ENCODE results near the gene SGSH.

The SGSH gene

GRCh38 chr17:80187515-80187941 is 32.6 kb downstream of the SGSH start:
- no peak overlapping the region for H3K4me3 ChIP-seq (ENCODE audit: low read depth, low read length)
- TF ChIP-seq CTCF (IDR thresholded peaks at IDR 0.05; ENCODE audit: low read depth, low read length, missing control alignments): no peak
- in situ Hi-C loops (cut with HindIII; ENCODE audit: low sequenced_read_pairs): no loop called here
- no peak for DNase-seq (ENCODE audit: low read depth)

GRCh38 chr17:80187090-80187489 is 33.0 kb downstream of the SGSH start:
- in situ Hi-C loops (cut with HindIII; ENCODE audit: low sequenced_read_pairs): no loop called here
- no peak for TF ChIP-seq CTCF (IDR thresholded peaks at IDR 0.05; ENCODE audit: low read depth, low read length, missing control alignments)
- no peak for DNase-seq (ENCODE audit: low read depth)
- no peak overlapping the region for H3K4me3 ChIP-seq (ENCODE audit: low read depth, low read length)

- in situ Hi-C loops (cut with HindIII; ENCODE audit: low sequenced_read_pairs): no loop called here
These were observed 34.2 kb downstream of the SGSH start for GRCh38 chr17:80185968-80186367.

GRCh38 chr17:80184423-80184714 is 35.8 kb downstream of the SGSH start:
- no peak for DNase-seq (ENCODE audit: low read depth)
- no peak overlapping the region for H3K4me3 ChIP-seq (ENCODE audit: low read depth, low read length)
- in situ Hi-C loops (cut with HindIII; ENCODE audit: low sequenced_read_pairs): no loop called here

More at GRCh38 chr17:80185968-80186367, 34.2 kb downstream of the SGSH start:
- no peak for DNase-seq (ENCODE audit: low read depth)
- H3K4me3 ChIP-seq (ENCODE audit: low read depth, low read length): no peak overlapping the region
- no peak for TF ChIP-seq CTCF (IDR thresholded peaks at IDR 0.05; ENCODE audit: low read depth, low read length, missing control alignments)

GRCh38 chr17:80183581-80184422 is 36.3 kb downstream of the SGSH start:
- in situ Hi-C loops (cut with HindIII; ENCODE audit: low sequenced_read_pairs): no loop called here
- no peak for TF ChIP-seq CTCF (IDR thresholded peaks at IDR 0.05; ENCODE audit: low read depth, low read length, missing control alignments)
- no peak for DNase-seq (ENCODE audit: low read depth)
- no peak overlapping the region for H3K4me3 ChIP-seq (ENCODE audit: low read depth, low read length)

More at GRCh38 chr17:80184423-80184714, 35.8 kb downstream of the SGSH start:
- no peak for TF ChIP-seq CTCF (IDR thresholded peaks at IDR 0.05; ENCODE audit: low read depth, low read length, missing control alignments)

- in situ Hi-C loops (cut with HindIII; ENCODE audit: low sequenced_read_pairs): no loop called here
- H3K4me3 ChIP-seq (ENCODE audit: low read depth, low read length): no peak overlapping the region
- no peak for DNase-seq (ENCODE audit: low read depth)
- no peak for TF ChIP-seq CTCF (IDR thresholded peaks at IDR 0.05; ENCODE audit: low read depth, low read length, missing control alignments)
These were observed 37.3 kb downstream of the SGSH start for GRCh38 chr17:80182845-80183223.

Measured in astrocyte of the cerebellum (primary cell).